Nephron (organoid): ENCODE results near the gene ADPRS.
A peak's percentile ranks its signal among the peaks of the same experiment; 100 is the strongest.

Source experiments
- H3K27ac Mint-ChIP-seq, 3 experiments: 2 replicates each; pipeline ENCODE4 v1.8.0; 2020; ENCODE audit warnings: mixed read lengths in 3 of 3, mild to moderate bottlenecking in 2 of 3, moderate library complexity in 1 of 3
- H3K27me3 Mint-ChIP-seq: 2 replicates; pipeline ENCODE4 v1.8.0; 2021; ENCODE audit warnings: low read depth, mild to moderate bottlenecking, moderate library complexity, mixed read lengths
- H3K36me3 Mint-ChIP-seq: 2 replicates; pipeline ENCODE4 v1.8.0; 2020; ENCODE audit warnings: low read depth, mixed read lengths
- H3K4me1 Mint-ChIP-seq: 2 replicates; pipeline ENCODE4 v1.8.0; 2020; ENCODE audit warnings: mixed read lengths
- H3K4me3 Mint-ChIP-seq, 3 experiments: 2 replicates each; pipeline ENCODE4 v1.8.0; 2020; ENCODE audit warnings: mild to moderate bottlenecking in 3 of 3, mixed read lengths in 3 of 3, moderate library complexity in 2 of 3
- H3K9me3 Mint-ChIP-seq: 2 replicates; pipeline ENCODE4 v1.8.0; 2020; ENCODE audit warnings: mixed read lengths
- CTCF ChIP-seq, 3 experiments: fragments of 200-600 bp; sonication (generic); IDR thresholded peaks; one replicate each; pipeline ENCODE4 v1.5.0; 2021; ENCODE audit warnings: antibody characterized with exemption in 3 of 3; ENCODE audit not compliant: unreplicated experiment in 3 of 3

The ADPRS gene

GRCh38 chr1:36080801-36081200 lies 7.9 kb upstream of the ADPRS start:
- no peaks in the 10 kb centered on the region for H3K27me3 Mint-ChIP-seq
- no peaks in the 10 kb centered on the region for H3K4me1 Mint-ChIP-seq
- H3K27ac Mint-ChIP-seq, result no peak overlapping the region
- H3K9me3 Mint-ChIP-seq, result no peaks in the 10 kb centered on the region
- no peak for TF ChIP-seq CTCF (IDR thresholded peaks at IDR 0.05; ENCODE audit: unreplicated experiment in 3 of 3)
- H3K4me3 Mint-ChIP-seq, result peak overlapping the region in 1 of 3 experiments; percentile 15
- H3K36me3 Mint-ChIP-seq, result no peaks in the 10 kb centered on the region

- no peaks in the 10 kb centered on the region for H3K9me3 Mint-ChIP-seq
- H3K4me3 Mint-ChIP-seq, result peak overlapping the region in 2 of 3 experiments; percentile 64 to 73
- no peaks in the 10 kb centered on the region for H3K4me1 Mint-ChIP-seq
- no peaks in the 10 kb centered on the region for H3K36me3 Mint-ChIP-seq
- no peak for TF ChIP-seq CTCF (IDR thresholded peaks at IDR 0.05; ENCODE audit: unreplicated experiment in 3 of 3)
- H3K27ac Mint-ChIP-seq, result no peak overlapping the region
- no peaks in the 10 kb centered on the region for H3K27me3 Mint-ChIP-seq
These were observed 6.7 kb upstream of the ADPRS start for GRCh38 chr1:36081926-36082485.

GRCh38 chr1:36083219-36083618 lies 5.5 kb upstream of the ADPRS start:
- H3K27ac Mint-ChIP-seq, result no peak overlapping the region
- no peak for TF ChIP-seq CTCF (IDR thresholded peaks at IDR 0.05; ENCODE audit: unreplicated experiment in 3 of 3)
- H3K4me1 Mint-ChIP-seq, result no peaks in the 10 kb centered on the region
- H3K27me3 Mint-ChIP-seq, result no peaks in the 10 kb centered on the region
- H3K36me3 Mint-ChIP-seq, result no peaks in the 10 kb centered on the region
- peak overlapping the region; percentile 65 to 80 (median 74) for H3K4me3 Mint-ChIP-seq
- no peaks in the 10 kb centered on the region for H3K9me3 Mint-ChIP-seq

GRCh38 chr1:36083635-36084496 lies 4.8 kb upstream of the ADPRS start, which contains the start of gene TEKT2:
Gene TEKT2, plus strand, starts transcription at chr1:36084094. Its CDS starts 828 bp downstream, at chr1:36084922.
- H3K27ac Mint-ChIP-seq, result peak within 1 kb of the TSS; percentile 47 to 83 (median 81)
- TF ChIP-seq CTCF (IDR thresholded peaks at IDR 0.05; ENCODE audit: unreplicated experiment in 3 of 3), result no peak
- H3K4me3 Mint-ChIP-seq, result peak within 1 kb of the TSS; percentile 79 to 84 (median 80)
- no peaks in the 10 kb centered on the region for H3K36me3 Mint-ChIP-seq
- no peaks in the 10 kb centered on the region for H3K27me3 Mint-ChIP-seq
- no peaks in the 10 kb centered on the region for H3K4me1 Mint-ChIP-seq
- H3K9me3 Mint-ChIP-seq, result no peaks in the 10 kb centered on the region

GRCh38 chr1:36084497-36085115 lies 4.1 kb upstream of the ADPRS start:
- TF ChIP-seq CTCF (IDR thresholded peaks at IDR 0.05; ENCODE audit: unreplicated experiment in 3 of 3), result no peak
- peak overlapping the region; percentile 79 to 84 (median 80) for H3K4me3 Mint-ChIP-seq
- H3K9me3 Mint-ChIP-seq, result no peaks in the 10 kb centered on the region
- H3K27ac Mint-ChIP-seq, result peak overlapping the region; percentile 47 to 83 (median 81)
- H3K27me3 Mint-ChIP-seq, result no peaks in the 10 kb centered on the region
- H3K36me3 Mint-ChIP-seq, result no peaks in the 10 kb centered on the region
- H3K4me1 Mint-ChIP-seq, result peaks cover 5% of the 10 kb centered on the region
